ENCODE data around the gene SYNDIG1L. TPM values are rescaled to one million over a fixed set of nuclear protein-coding genes. Genes with fewer than 3 reads are reported as not detected.

The SYNDIG1L gene
- total RNA-seq, 2 experiments from 2014 or later, result not detected

DNA sequence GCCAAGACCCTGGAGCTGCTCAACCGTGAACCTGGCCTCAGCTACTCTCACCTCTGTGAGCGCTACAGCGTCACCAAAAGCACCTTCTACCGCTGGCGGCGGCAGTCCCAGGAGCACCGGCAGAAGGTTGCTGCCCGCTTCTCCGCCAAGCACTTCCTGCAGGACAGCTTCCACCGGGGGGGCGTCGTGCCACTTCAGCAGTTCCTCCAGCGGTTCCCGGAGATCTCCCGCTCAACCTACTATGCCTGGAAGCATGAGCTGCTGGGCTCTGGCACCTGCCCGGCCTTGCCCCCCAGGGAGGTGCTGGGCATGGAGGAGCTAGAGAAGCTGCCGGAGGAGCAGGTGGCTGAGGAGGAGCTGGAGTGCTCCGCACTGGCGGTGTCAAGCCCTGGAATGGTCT, 68.4 kb downstream of the SYNDIG1L start:
- ChIA-PET POLR2A (interaction anchor here (0.6 kb wide), 1 partner anchor 319 kb away, joined by 4 read pairs; no protein-coding TSS in a partner anchor), CTCF (no interaction called here)
- no peak for DNase-seq
- no peaks in the 10 kb centered on the region for H3K4me1 Mint-ChIP-seq
- H3K4me3 Mint-ChIP-seq, result no peak overlapping the region
- no peaks in the 10 kb centered on the region for H3K36me3 Mint-ChIP-seq (ENCODE audit: low read depth)
- H3K27ac Mint-ChIP-seq, result no peak overlapping the region
- no peak for ATAC-seq
- no peaks in the 10 kb centered on the region for H3K9me3 Mint-ChIP-seq (ENCODE audit: low read depth)
- intact Hi-C loops (cut with DNase I, micrococcal nuclease), result no loop called here
- peaks cover 2% of the 10 kb centered on the region for H3K27me3 Mint-ChIP-seq

DNA sequence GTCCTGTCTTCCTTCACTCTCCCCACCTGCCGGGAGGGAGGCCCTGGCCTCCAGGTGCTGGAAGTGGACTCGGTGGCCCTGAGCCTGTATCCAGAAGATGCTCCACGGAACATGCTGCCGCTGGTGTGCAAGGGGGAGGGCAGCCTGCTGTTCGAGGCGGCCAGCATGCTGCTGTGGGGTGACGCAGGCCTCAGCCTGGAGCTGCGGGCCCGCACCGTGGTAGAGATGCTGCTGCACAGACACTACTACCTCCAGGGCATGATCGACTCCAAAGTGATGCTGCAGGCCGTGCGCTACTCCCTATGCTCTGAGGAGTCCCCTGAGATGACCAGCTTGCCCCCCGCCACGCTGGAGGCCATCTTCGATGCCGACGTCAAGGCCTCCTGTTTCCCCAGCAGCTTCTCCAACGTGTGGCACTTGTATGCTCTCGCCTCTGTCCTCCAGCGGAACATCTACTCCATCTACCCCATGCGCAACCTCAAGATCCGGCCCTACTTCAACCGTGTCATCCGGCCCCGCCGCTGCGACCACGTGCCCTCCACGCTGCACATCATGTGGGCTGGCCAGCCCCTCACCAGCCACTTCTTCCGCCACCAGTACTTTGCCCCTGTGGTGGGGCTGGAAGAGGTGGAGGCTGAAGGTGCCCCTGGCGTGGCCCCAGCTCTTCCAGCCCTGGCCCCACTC, 69.0 kb downstream of the SYNDIG1L start:
- Mint-ChIP-seq H3K9me3 (ENCODE audit: low read depth) (no peaks in the 10 kb centered on the region), H3K36me3 (ENCODE audit: low read depth) (no peaks in the 10 kb centered on the region), H3K4me1 (no peaks in the 10 kb centered on the region), H3K4me3 (no peak overlapping the region), H3K27ac (no peak overlapping the region), H3K27me3 (no peaks in the 10 kb centered on the region)
- ATAC-seq, result no peak
- POLR2A ChIA-PET, result interaction anchor here (0.6 kb wide), 1 partner anchor 320 kb away, joined by 4 read pairs; no protein-coding TSS in a partner anchor
- intact Hi-C loops (cut with DNase I, micrococcal nuclease), result no loop called here
- CTCF ChIA-PET, result no interaction called here
- DNase-seq, result no peak

Other genes starting within 250 kb of the SYNDIG1L start
- gene VSX2, start 186.8 kb downstream of the SYNDIG1L start, total RNA-seq, result not detected
- gene ABCD4, start 123.3 kb downstream of the SYNDIG1L start, total RNA-seq, result 10 to 100 TPM; 43.0 to 43.1 TPM
- gene VRTN, start 77.7 kb downstream of the SYNDIG1L start, total RNA-seq, result not detected
- 10 to 100 TPM; 27.3 to 56.9 TPM for gene NPC2, start 67.1 kb upstream of the SYNDIG1L start, total RNA-seq
- 10 to 100 TPM; 29.5 to 35.9 TPM for gene ISCA2, start 67.6 kb upstream of the SYNDIG1L start, total RNA-seq
- under 1 TPM; 0.04 to 0.37 TPM for gene LTBP2, start 186.0 kb upstream of the SYNDIG1L start, total RNA-seq

All from activated CD4-positive, alpha-beta T cell treated with anti-CD3 and anti-CD28 coated beads for 36 hours (primary cell).